K562 (cell line): ENCODE results near the gene SRPRA. TPM values are rescaled to one million over a fixed set of nuclear protein-coding genes. Genes with fewer than 3 reads are reported as not detected.
A peak's percentile ranks its signal among the peaks of the same experiment; 100 is the strongest.

Experiments
- ASH1L ChIP-seq: fragments of 450-650 bp; IDR thresholded peaks from 2 replicates; pipeline ENCODE4 v1.6.1; 2018; ENCODE audit warnings: borderline replicate concordance, mild to moderate bottlenecking, low read depth; ENCODE audit not compliant: partially characterized antibody
- E2F3 ChIP-seq: fragments of 250-450 bp; sonication (Bioruptor Pico); IDR thresholded peaks from 2 replicates; pipeline ENCODE4 v1.4.0; 2020; ENCODE audit warnings: mild to moderate bottlenecking
- ETV5 ChIP-seq: sonication (generic); formaldehyde crosslinking; IDR thresholded peaks from 2 replicates; pipeline ENCODE4 v1.4.0; 2020; ENCODE audit warnings: low read depth, mild to moderate bottlenecking, missing genetic modification reagents
- ETV6 ChIP-seq, 3 experiments: fragments of 150-350 bp in 1 of 3; sonication (generic) in 1 of 3; formaldehyde crosslinking in 1 of 3; IDR thresholded peaks; 2 replicates each; pipeline versions ENCODE4 v1.6.1 to v1.8.0; 2014 to 2022; ENCODE audit warnings: borderline replicate concordance in 2 of 3, low read depth in 2 of 3, antibody characterized with exemption in 1 of 3, low read length in 1 of 3, mild to moderate bottlenecking in 1 of 3, missing genetic modification reagents in 1 of 3
- FIP1L1 ChIP-seq: fragments of 200-400 bp; formaldehyde crosslinking; IDR thresholded peaks from 2 replicates; pipeline ENCODE4 v1.6.1; 2018; ENCODE audit warnings: mild to moderate bottlenecking, low read depth, low read length; ENCODE audit not compliant: poor library complexity, severe bottlenecking
- FOXP1 ChIP-seq: sonication (generic); formaldehyde crosslinking; IDR thresholded peaks from 2 replicates; pipeline ENCODE4 v1.8.0; 2022; ENCODE audit warnings: mild to moderate bottlenecking, missing genetic modification reagents
- MTA1 ChIP-seq: fragments of 450-650 bp; IDR thresholded peaks from 2 replicates; pipeline ENCODE4 v1.6.1; 2017; ENCODE audit warnings: borderline replicate concordance
- NELFE ChIP-seq: IDR thresholded peaks from 2 replicates; pipeline ENCODE4 v1.6.1; 2011; ENCODE audit warnings: mild to moderate bottlenecking; ENCODE audit not compliant: insufficient read depth, insufficient read length
- NFIC ChIP-seq: fragments of 450-650 bp; IDR thresholded peaks from 2 replicates; pipeline ENCODE4 v1.6.1; 2017; ENCODE audit warnings: mild to moderate bottlenecking, inconsistent platforms
- NR1H2 ChIP-seq: sonication (generic); formaldehyde crosslinking; IDR thresholded peaks from 2 replicates; pipeline ENCODE4 v1.4.0; 2020; ENCODE audit warnings: mild to moderate bottlenecking, missing genetic modification reagents
- PRMT5 ChIP-seq: sonication (generic); formaldehyde crosslinking; IDR thresholded peaks from 2 replicates; pipeline ENCODE4 v1.5.0; 2020; ENCODE audit warnings: missing genetic modification reagents
- RBFOX2 ChIP-seq: fragments of 200-400 bp; formaldehyde crosslinking; IDR thresholded peaks from 2 replicates; pipeline ENCODE4 v1.6.1; 2017; ENCODE audit warnings: low read depth, mild to moderate bottlenecking, low read length, moderate library complexity
- SMARCA4 ChIP-seq: fragments of 450-650 bp; IDR thresholded peaks from 2 replicates; pipeline ENCODE4 v1.6.1; 2016
- TBP ChIP-seq: optimal IDR thresholded peaks from 2 replicates; pipeline ENCODE3; 2011; ENCODE audit warnings: low read depth, low read length, improper control_type of control experiment
- TEAD1 ChIP-seq, 2 experiments: fragments of 450-650 bp in 1 of 2; sonication (generic) in 1 of 2; formaldehyde crosslinking; IDR thresholded peaks; 2 replicates each; pipeline versions ENCODE4 v1.4.0 to v1.8.0; 2020 to 2022; ENCODE audit warnings: mild to moderate bottlenecking in 2 of 2, missing genetic modification reagents in 1 of 2
- ZBTB7A ChIP-seq: IDR thresholded peaks from 2 replicates; pipeline ENCODE4 v1.6.1; 2011; ENCODE audit warnings: low read depth, mild to moderate bottlenecking, low read length, moderate library complexity, borderline replicate concordance; ENCODE audit not compliant: control insufficient read depth
- ZNF239 ChIP-seq: fragments of 250-450 bp; sonication (Bioruptor Pico); IDR thresholded peaks from 2 replicates; pipeline ENCODE4 v1.4.0; 2020; ENCODE audit warnings: mild to moderate bottlenecking
- ZNF586 ChIP-seq: fragments of 450-650 bp; formaldehyde crosslinking; conservative IDR thresholded peaks from 2 replicates; pipeline ENCODE4 v1.4.0; 2020; ENCODE audit warnings: mild to moderate bottlenecking, moderate library complexity
- ZNF76 ChIP-seq: fragments of 250-450 bp; sonication (Bioruptor Pico); IDR thresholded peaks from 2 replicates; pipeline ENCODE4 v1.4.0; 2020; ENCODE audit warnings: mild to moderate bottlenecking, moderate library complexity, borderline replicate concordance
- polyA plus RNA-seq, 8 experiments: library from polyadenylated mRNA; depleted of rRNA in 4 of 8; stranded (reverse) in 5 of 8; unstranded in 3 of 8; fragments of >200 nt; fragmentation: Nextera tagmentation in 2 of 8; fragmentation: Illumina TruSeq in 1 of 8; extraction: Ambion mirVana in 2 of 8; extraction: Trizol in 1 of 8; gene quantifications; 2 replicates each; pipeline versions ENCODE4 v1.2.1 to v1.2.3, GENCODE V29; 2011 to 2014; ENCODE audit warnings: inconsistent platforms in 1 of 8, missing spikeins in 1 of 8
- total RNA-seq, 7 experiments: library from RNA; depleted of rRNA in 6 of 7; stranded (reverse); fragments of >200 nt in 6 of 7; fragmentation: Illumina TruSeq in 2 of 7; extraction: Trizol in 2 of 7; gene quantifications; 2 replicates each; pipeline versions ENCODE4 v1.2.1 to v1.2.3, GENCODE V29; 2011 to 2021; ENCODE audit warnings: low replicate concordance in 1 of 7
- TF ChIP-seq, protein P1 (sequence below): fragments of 450-650 bp; formaldehyde crosslinking; IDR thresholded peaks from 2 replicates; pipeline ENCODE4 v1.4.0; 2020; ENCODE audit warnings: mild to moderate bottlenecking, mixed read lengths
- TF ChIP-seq, protein P2 (sequence below): fragments of 200-800 bp; sonication (Bioruptor generic); IDR thresholded peaks from 2 replicates; pipeline ENCODE4 v1.6.1; 2017; ENCODE audit warnings: missing genetic modification characterization, missing compliant biosample characterization
- TF ChIP-seq, protein P3 (sequence below): sonication (generic); formaldehyde crosslinking; IDR thresholded peaks from 2 replicates; pipeline ENCODE4 v1.8.1; 2023; ENCODE audit warnings: mild to moderate bottlenecking, missing genetic modification reagents

The SRPRA gene
- total and polyA plus RNA-seq, 9 of the 15 experiments (the other 6 are each of a cell fraction or from before 2014, with no cell fraction given): 33.5 to 124 (median 80.0) TPM

DNA sequence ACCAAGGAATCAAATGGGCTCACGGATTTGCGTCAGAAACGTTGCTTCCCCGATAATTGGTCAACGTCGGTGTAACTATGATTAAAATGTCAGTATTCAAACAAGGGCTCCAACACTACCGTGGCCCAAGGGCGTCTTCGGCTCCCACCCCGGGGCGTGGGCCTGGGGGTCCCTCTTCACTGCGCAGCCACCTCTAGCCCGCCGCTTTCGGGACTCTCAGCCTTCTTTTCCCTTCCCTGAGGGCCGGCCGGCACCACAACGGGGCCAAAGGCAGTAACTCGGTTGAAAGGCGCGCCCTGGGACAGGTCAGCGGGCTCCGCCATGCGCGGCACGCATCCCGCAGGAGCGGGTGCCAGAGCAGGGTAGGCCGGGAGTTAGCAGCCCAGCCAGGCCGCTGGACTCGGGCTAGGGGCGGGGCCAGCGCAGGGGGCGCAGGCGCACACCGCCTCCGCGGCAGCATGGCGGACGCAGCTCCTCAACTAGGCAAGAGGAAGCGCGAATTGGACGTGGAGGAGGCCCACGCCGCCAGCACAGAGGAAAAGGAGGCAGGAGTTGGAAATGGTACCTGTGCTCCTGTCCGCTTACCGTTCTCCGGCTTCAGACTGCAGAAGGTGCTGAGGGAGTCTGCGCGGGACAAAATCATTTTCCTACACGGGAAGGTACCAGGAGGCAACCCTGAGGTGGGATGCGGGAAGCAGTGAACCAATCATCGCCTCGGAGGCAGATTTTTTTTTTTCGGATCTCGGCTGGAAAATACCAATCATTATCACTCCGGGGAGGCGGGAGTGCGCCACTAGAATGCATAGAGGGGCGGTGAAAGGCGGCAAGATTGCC lies 35.1 kb upstream of the SRPRA start, which contains the start of gene DCPS (continued):
- TF ChIP-seq SMARCA4: no peak; the same call in 1 of the 2 replicates
- no peak for TF ChIP-seq NELFE
- peak; percentile 90 for TF ChIP-seq TBP
- TF ChIP-seq ETV5 (CRISPR knock-in tag): peak; percentile 32; the same call in 1 of the 2 replicates
- TF ChIP-seq NR1H2 (CRISPR knock-in tag): no peak
- TF ChIP-seq MTA1: no peak
- no peak for TF ChIP-seq E2F3
- TF ChIP-seq ZNF239 (CRISPR knock-in tag): no peak
- TF ChIP-seq, protein P1, sequence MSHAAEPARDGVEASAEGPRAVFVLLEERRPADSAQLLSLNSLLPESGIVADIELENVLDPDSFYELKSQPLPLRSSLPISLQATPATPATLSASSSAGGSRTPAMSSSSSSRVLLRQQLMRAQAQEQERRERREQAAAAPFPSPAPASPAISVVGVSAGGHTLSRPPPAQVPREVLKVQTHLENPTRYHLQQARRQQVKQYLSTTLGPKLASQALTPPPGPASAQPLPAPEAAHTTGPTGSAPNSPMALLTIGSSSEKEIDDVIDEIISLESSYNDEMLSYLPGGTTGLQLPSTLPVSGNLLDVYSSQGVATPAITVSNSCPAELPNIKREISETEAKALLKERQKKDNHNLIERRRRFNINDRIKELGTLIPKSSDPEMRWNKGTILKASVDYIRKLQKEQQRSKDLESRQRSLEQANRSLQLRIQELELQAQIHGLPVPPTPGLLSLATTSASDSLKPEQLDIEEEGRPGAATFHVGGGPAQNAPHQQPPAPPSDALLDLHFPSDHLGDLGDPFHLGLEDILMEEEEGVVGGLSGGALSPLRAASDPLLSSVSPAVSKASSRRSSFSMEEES (CRISPR knock-in tag): no peak
- peak; percentile 76 for TF ChIP-seq NFIC
- TF ChIP-seq ZNF586 (CRISPR knock-in tag): no peak
- TF ChIP-seq ETV6 (IDR thresholded peaks at IDR 0.05; ENCODE audit: borderline replicate concordance in 1 of 2, low read depth in 2 of 2, low read length in 1 of 2): no peak
- TF ChIP-seq ETV6 (CRISPR knock-in tag; IDR thresholded peaks at IDR 0.05; ENCODE audit: borderline replicate concordance): no peak
- TF ChIP-seq ZNF76 (CRISPR knock-in tag): no peak
- TF ChIP-seq FIP1L1: peak; percentile 87
- TF ChIP-seq FOXP1 (CRISPR knock-in tag): no peak
- 0 out of 2 replicates have a peak, but pooled peaks have one; percentile 29 for TF ChIP-seq PRMT5 (CRISPR knock-in tag)
- TF ChIP-seq, protein P2, sequence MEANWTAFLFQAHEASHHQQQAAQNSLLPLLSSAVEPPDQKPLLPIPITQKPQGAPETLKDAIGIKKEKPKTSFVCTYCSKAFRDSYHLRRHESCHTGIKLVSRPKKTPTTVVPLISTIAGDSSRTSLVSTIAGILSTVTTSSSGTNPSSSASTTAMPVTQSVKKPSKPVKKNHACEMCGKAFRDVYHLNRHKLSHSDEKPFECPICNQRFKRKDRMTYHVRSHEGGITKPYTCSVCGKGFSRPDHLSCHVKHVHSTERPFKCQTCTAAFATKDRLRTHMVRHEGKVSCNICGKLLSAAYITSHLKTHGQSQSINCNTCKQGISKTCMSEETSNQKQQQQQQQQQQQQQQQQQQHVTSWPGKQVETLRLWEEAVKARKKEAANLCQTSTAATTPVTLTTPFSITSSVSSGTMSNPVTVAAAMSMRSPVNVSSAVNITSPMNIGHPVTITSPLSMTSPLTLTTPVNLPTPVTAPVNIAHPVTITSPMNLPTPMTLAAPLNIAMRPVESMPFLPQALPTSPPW (CRISPR knock-in tag): peak; percentile 61
- peak; percentile 100 for TF ChIP-seq RBFOX2
- TF ChIP-seq, protein P3, sequence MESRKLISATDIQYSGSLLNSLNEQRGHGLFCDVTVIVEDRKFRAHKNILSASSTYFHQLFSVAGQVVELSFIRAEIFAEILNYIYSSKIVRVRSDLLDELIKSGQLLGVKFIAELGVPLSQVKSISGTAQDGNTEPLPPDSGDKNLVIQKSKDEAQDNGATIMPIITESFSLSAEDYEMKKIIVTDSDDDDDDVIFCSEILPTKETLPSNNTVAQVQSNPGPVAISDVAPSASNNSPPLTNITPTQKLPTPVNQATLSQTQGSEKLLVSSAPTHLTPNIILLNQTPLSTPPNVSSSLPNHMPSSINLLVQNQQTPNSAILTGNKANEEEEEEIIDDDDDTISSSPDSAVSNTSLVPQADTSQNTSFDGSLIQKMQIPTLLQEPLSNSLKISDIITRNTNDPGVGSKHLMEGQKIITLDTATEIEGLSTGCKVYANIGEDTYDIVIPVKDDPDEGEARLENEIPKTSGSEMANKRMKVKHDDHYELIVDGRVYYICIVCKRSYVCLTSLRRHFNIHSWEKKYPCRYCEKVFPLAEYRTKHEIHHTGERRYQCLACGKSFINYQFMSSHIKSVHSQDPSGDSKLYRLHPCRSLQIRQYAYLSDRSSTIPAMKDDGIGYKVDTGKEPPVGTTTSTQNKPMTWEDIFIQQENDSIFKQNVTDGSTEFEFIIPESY (CRISPR knock-in tag): no peak
- peak; percentile 65; the same call in 1 of the 2 replicates for TF ChIP-seq ZBTB7A
- no peak for TF ChIP-seq ASH1L
- peak in 1 of 2 experiments; percentile 68; a peak in 1 of 4 replicates for TF ChIP-seq TEAD1 (CRISPR knock-in tag; IDR thresholded peaks at IDR 0.05)
